CD4-positive, alpha-beta T cell treated with Interleukin-1 beta for 1 hour (primary cell): ENCODE results near the gene IFT27.

Experiments used
- DNase-seq, 2 donors: peaks; one replicate each; pipeline ENCODE4 v3.0.0-alpha.2; 2020 to 2022

The IFT27 gene

DNA sequence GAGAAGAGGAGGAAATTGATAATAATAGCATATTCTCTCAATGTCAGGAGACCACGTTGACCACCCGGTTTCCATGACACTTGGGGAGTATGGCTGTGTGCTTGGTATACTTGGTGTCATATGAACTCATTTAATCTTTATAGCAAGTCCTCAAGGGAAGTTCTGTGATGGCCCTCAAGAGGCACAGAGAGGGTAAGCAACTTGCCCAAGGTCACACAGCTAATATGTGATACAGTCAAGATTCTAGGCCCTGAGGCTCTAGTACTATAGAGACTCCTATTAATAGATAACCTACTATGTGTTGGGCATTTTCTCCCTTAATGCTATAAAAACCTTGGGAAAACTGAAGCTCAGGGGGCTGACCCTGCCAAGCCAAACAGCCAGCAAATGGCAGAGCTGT lies 61.8 kb downstream of the IFT27 start:
- DNase-seq, result no peak

DNA sequence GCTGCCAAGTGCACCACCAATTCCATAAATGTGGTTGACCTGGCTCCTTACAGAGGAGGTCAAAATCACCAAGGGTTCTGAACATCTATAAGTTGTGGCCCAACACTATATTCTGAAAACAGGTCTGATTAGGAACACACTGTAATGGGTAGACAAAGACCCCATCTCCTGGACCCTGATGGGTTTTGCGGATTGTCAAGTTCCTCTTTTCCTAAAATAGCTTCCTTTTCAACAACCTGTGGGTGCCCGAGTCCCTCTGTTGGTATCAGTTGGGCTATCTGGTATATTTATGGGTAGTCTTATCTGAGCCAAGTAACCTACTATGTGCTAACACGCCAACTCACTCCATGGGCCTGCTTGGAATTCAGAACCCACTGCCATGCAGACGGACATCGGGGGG lies 62.5 kb downstream of the IFT27 start:
- DNase-seq, result no peak
